ENCODE data around the gene ZNRF2. TPM values are rescaled to one million over a fixed set of nuclear protein-coding genes. Genes with fewer than 3 reads are reported as not detected.

The ZNRF2 gene
- total RNA-seq, 1 experiment from 2014 or later, result 9.8 TPM

- ChIA-PET POLR2A (interaction anchor here (1.1 kb wide), 1 partner anchor 33 kb away, joined by 4 read pairs; no protein-coding TSS in a partner anchor), CTCF (interaction anchor here (1.2 kb wide), 1 partner anchor 85 kb away, joined by 3 read pairs; no protein-coding TSS in a partner anchor)
- intact Hi-C loops (cut with micrococcal nuclease), result no loop called here
- Mint-ChIP-seq H3K9me3 (ENCODE audit: unreplicated experiment) (no peaks in the 10 kb centered on the region), H3K36me3 (ENCODE audit: insufficient read depth, unreplicated experiment) (no peaks in the 10 kb centered on the region), H3K4me3 (ENCODE audit: unreplicated experiment) (no peak overlapping the region), H3K4me1 (ENCODE audit: insufficient read depth, unreplicated experiment) (peaks cover 10% of the 10 kb centered on the region), H3K27me3 (ENCODE audit: insufficient read depth, unreplicated experiment) (no peaks in the 10 kb centered on the region), H3K27ac (ENCODE audit: low read depth, unreplicated experiment) (no peak overlapping the region)
- no peak for TF ChIP-seq CTCF (IDR thresholded peaks at IDR 0.05; ENCODE audit: unreplicated experiment)
- no TSS peak for BruUV-seq (replicated peaks)
- DNase-seq (ENCODE audit: unreplicated experiment), result no peak
Measured at GRCh38 chr7:30254717-30255063, 29.7 kb upstream of the ZNRF2 start.

DNA sequence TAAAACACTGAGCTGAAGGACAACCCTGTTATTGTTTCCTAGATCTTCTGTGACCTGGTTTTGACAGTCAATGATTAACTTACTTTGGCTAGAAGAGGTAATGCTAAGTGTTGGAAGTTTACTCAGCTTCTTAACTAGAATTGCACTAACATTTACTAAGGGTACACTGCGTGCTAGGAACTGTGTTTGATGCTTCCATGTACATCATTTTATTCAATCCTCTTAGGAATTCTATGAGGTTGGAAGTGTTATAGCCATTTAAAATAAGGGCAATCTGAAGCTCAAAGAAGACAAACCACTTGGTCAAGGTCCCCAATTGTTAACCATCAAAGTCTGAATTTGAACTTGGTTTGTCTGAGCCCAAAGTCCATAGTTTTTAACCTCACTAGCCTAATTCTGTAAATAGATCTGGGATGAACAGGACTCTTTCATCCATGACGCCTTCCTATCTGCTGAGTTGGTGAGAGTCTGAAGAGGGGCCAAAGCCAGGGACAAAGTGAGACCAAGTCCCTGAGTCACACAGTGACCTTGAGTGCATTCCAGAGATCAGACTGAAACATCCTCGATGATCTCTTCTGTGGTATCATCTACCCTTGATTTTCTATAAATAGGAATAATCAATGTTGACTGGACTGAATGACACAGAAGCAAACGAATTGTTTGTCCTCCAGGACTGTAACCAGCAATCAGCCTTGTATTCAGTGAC is 29.2 kb upstream of the ZNRF2 start:
- no TSS peak for BruUV-seq (replicated peaks)
- no peaks in the 10 kb centered on the region for H3K27me3 Mint-ChIP-seq (ENCODE audit: insufficient read depth, unreplicated experiment)
- no peak overlapping the region for H3K4me3 Mint-ChIP-seq (ENCODE audit: unreplicated experiment)
- intact Hi-C loops (cut with micrococcal nuclease), result no loop called here
- DNase-seq (ENCODE audit: unreplicated experiment), result no peak
- ChIA-PET POLR2A (interaction anchor here (1.1 kb wide), 1 partner anchor 34 kb away, joined by 4 read pairs; no protein-coding TSS in a partner anchor), CTCF (interaction anchor here (1.2 kb wide), 1 partner anchor 85 kb away, joined by 3 read pairs; no protein-coding TSS in a partner anchor)
- no peaks in the 10 kb centered on the region for H3K9me3 Mint-ChIP-seq (ENCODE audit: unreplicated experiment)
- peaks cover 10% of the 10 kb centered on the region for H3K4me1 Mint-ChIP-seq (ENCODE audit: insufficient read depth, unreplicated experiment)
- no peak overlapping the region for H3K27ac Mint-ChIP-seq (ENCODE audit: low read depth, unreplicated experiment)
- no peaks in the 10 kb centered on the region for H3K36me3 Mint-ChIP-seq (ENCODE audit: insufficient read depth, unreplicated experiment)
- no peak for TF ChIP-seq CTCF (IDR thresholded peaks at IDR 0.05; ENCODE audit: unreplicated experiment)

DNA sequence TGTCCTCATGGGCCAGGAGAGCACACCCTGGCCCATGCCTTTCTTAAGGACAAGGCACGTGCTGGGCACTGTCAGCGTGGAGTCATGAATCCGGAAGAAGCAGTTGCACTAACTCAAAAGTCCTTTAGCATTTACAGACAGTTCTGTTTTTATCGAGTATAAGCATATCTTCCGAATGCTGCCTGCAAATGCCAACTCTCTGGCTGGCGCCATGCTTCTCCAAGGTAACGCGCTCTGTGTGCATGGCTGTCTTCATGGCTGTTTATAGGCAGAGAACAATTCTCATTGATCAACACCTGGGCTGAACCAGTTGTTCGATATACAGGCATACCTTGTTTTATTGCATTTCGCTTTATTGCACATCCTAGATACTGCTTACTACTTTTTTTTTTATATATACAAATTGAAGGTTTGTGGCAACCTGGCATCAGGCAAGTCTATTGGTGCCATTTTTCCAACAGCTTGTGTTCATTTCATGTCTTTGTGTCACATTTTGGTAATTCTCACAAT is 28.0 kb upstream of the ZNRF2 start:
- peaks cover 10% of the 10 kb centered on the region for H3K4me1 Mint-ChIP-seq (ENCODE audit: insufficient read depth, unreplicated experiment)
- intact Hi-C loops (cut with micrococcal nuclease), result no loop called here
- H3K9me3 Mint-ChIP-seq (ENCODE audit: unreplicated experiment), result no peaks in the 10 kb centered on the region
- DNase-seq (ENCODE audit: unreplicated experiment), result no peak
- H3K4me3 Mint-ChIP-seq (ENCODE audit: unreplicated experiment), result no peak overlapping the region
- no TSS peak for BruUV-seq (replicated peaks)
- POLR2A ChIA-PET, result no interaction called here
- no peaks in the 10 kb centered on the region for H3K27me3 Mint-ChIP-seq (ENCODE audit: insufficient read depth, unreplicated experiment)
- no peaks in the 10 kb centered on the region for H3K36me3 Mint-ChIP-seq (ENCODE audit: insufficient read depth, unreplicated experiment)
- no peak for TF ChIP-seq CTCF (IDR thresholded peaks at IDR 0.05; ENCODE audit: unreplicated experiment)
- CTCF ChIA-PET, result interaction anchor here (0.6 kb wide), 1 partner anchor 10 kb away, joined by 4 read pairs; no protein-coding TSS in a partner anchor
- no peak overlapping the region for H3K27ac Mint-ChIP-seq (ENCODE audit: low read depth, unreplicated experiment)

DNA sequence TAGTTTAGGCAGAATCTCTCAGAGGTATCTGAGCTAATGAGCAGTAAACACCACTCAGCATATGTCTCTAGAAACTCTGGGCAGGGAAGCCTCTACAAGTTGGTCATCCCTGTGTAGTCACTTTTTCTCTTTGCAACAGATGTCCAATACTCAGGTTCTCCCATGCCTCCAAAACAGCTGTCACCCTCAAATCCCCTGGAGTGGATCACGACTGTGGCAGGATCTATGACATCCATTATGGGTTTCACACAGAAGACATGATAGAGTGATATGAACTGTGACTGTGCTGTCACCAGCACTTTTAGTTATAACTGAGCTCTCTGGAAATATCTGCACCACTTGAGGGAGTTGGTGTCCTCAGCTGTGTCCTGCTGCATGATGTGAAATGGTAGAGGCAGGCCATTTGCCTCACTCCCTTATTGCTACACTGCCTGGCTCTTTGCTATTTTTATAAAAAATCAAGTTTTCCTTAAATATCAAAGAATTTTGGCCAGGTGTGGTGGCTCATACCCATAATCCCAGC is 24.1 kb upstream of the ZNRF2 start:
- Mint-ChIP-seq H3K27ac (ENCODE audit: low read depth, unreplicated experiment) (no peak overlapping the region), H3K4me3 (ENCODE audit: unreplicated experiment) (no peak overlapping the region), H3K4me1 (ENCODE audit: insufficient read depth, unreplicated experiment) (no peaks in the 10 kb centered on the region), H3K36me3 (ENCODE audit: insufficient read depth, unreplicated experiment) (no peaks in the 10 kb centered on the region), H3K9me3 (ENCODE audit: unreplicated experiment) (no peaks in the 10 kb centered on the region), H3K27me3 (ENCODE audit: insufficient read depth, unreplicated experiment) (no peaks in the 10 kb centered on the region)
- ChIA-PET CTCF (no interaction called here), POLR2A (no interaction called here)
- TF ChIP-seq CTCF (IDR thresholded peaks at IDR 0.05; ENCODE audit: unreplicated experiment), result no peak
- no peak for DNase-seq (ENCODE audit: unreplicated experiment)
- intact Hi-C loops (cut with micrococcal nuclease), result no loop called here
- no TSS peak for BruUV-seq (replicated peaks)
